Smooth muscle cell (in vitro differentiated cells): ENCODE measurements around the gene A3GALT2. TPM values are rescaled to one million over a fixed set of nuclear protein-coding genes. Genes with fewer than 3 reads are reported as not detected.

Source experiments
- DNase-seq: peaks from one replicate; lab custom pipeline; 2025; ENCODE audit not compliant: unreplicated experiment; lab: John Stamatoyannopoulos, UW
- H2AFZ ChIP-seq: fragments of 200-600 bp; sonication (generic); 2 replicates; pipeline ENCODE4 v1.6.0; 2016; ENCODE audit warnings: antibody characterized with exemption, low read depth, mild to moderate bottlenecking
- H3F3A ChIP-seq: fragments of 200-600 bp; sonication (generic); 2 replicates; pipeline ENCODE4 v1.6.0; 2017; ENCODE audit warnings: antibody characterized with exemption, low read depth
- H3K27ac ChIP-seq: fragments of 200-600 bp; sonication (generic); 2 replicates; pipeline ENCODE4 v1.5.1; 2016; ENCODE audit warnings: low read depth, mild to moderate bottlenecking
- H3K27me3 ChIP-seq: fragments of 200-600 bp; sonication (generic); 2 replicates; pipeline ENCODE4 v1.6.1; 2016; ENCODE audit warnings: low read depth, mild to moderate bottlenecking
- H3K36me3 ChIP-seq: fragments of 200-600 bp; sonication (generic); 2 replicates; pipeline ENCODE4 v1.5.1; 2016; ENCODE audit warnings: low read depth
- H3K4me1 ChIP-seq: fragments of 200-600 bp; sonication (generic); 2 replicates; pipeline ENCODE4 v1.5.1; 2016; ENCODE audit warnings: low read depth
- H3K4me2 ChIP-seq: fragments of 200-600 bp; sonication (generic); 2 replicates; pipeline ENCODE4 v1.6.0; 2016; ENCODE audit warnings: mild to moderate bottlenecking
- H3K4me3 ChIP-seq: fragments of 200-600 bp; sonication (generic); 2 replicates; pipeline ENCODE4 v1.5.1; 2016; ENCODE audit warnings: mild to moderate bottlenecking
- H3K79me2 ChIP-seq: fragments of 200-600 bp; sonication (generic); 2 replicates; pipeline ENCODE4 v1.6.0; 2016; ENCODE audit warnings: low read depth, mild to moderate bottlenecking
- H3K9ac ChIP-seq: fragments of 200-600 bp; sonication (generic); 2 replicates; pipeline ENCODE4 v1.6.0; 2016; ENCODE audit warnings: low read depth
- H3K9me3 ChIP-seq: fragments of 200-600 bp; sonication (generic); replicated peaks from 2 replicates; pipeline ENCODE4 v1.5.1; 2016; ENCODE audit warnings: low read depth
- H4K20me1 ChIP-seq: fragments of 200-600 bp; sonication (generic); 2 replicates; pipeline ENCODE4 v1.6.0; 2016; ENCODE audit warnings: low read depth
- WGBS: methylation state at CpG from one replicate; pipeline ENCODE4 v1.1.7; 2016; ENCODE audit warnings: low lambda C conversion rate; 5-methylcytosine and 5-hydroxymethylcytosine counted together
- polyA plus RNA-seq: library from polyadenylated mRNA; unstranded; fragments of >200 nt; fragmentation: Nextera tagmentation; extraction: Ambion mirVana; gene quantifications from 2 replicates; pipeline ENCODE4 v1.2.1, GENCODE V29; 2016
- total RNA-seq: library from RNA; depleted of rRNA; stranded (reverse); fragments of >200 nt; gene quantifications from 2 replicates; pipeline ENCODE4 v1.2.3, GENCODE V29; 2014
- TF ChIP-seq, protein P1 (sequence below): fragments of 200-600 bp; sonication (generic); IDR thresholded peaks from 2 replicates; pipeline ENCODE4 v1.5.1; 2017; ENCODE audit warnings: borderline replicate concordance, mild to moderate bottlenecking, antibody characterized with exemption; ENCODE audit not compliant: insufficient read depth, poor library complexity, severe bottlenecking

A3GALT2 gene
- total and polyA plus RNA-seq, 2 experiments from 2014 or later = not detected

DNA sequence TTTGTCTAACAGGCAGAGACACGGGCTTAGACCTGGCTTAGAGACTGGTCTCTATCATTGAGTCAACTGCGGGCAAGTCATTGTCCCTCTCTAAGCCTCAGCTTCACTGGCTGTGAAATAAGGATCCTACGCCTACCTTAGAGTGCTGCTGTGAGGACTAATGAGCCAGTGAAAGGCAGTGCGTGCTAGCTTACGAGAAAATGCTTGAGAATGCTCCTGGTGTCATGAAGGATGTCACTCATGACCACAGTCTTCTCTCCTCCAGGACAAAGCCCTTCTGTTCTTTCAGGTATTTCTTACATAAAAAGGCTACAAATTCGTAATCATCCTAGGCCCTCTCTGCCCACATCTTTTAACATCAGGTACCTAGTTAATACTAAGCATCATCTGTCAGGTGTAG is 16.5 kb upstream of the A3GALT2 start:
- no peak overlapping the region for H2AFZ ChIP-seq
- peak overlapping the region; percentile 97 for H3K27ac ChIP-seq
- 79% methylated on average over 6 of the region's 6 CpGs for WGBS
- TF ChIP-seq, protein P1, sequence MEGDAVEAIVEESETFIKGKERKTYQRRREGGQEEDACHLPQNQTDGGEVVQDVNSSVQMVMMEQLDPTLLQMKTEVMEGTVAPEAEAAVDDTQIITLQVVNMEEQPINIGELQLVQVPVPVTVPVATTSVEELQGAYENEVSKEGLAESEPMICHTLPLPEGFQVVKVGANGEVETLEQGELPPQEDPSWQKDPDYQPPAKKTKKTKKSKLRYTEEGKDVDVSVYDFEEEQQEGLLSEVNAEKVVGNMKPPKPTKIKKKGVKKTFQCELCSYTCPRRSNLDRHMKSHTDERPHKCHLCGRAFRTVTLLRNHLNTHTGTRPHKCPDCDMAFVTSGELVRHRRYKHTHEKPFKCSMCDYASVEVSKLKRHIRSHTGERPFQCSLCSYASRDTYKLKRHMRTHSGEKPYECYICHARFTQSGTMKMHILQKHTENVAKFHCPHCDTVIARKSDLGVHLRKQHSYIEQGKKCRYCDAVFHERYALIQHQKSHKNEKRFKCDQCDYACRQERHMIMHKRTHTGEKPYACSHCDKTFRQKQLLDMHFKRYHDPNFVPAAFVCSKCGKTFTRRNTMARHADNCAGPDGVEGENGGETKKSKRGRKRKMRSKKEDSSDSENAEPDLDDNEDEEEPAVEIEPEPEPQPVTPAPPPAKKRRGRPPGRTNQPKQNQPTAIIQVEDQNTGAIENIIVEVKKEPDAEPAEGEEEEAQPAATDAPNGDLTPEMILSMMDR = no peak
- H3K4me3 ChIP-seq = no peak overlapping the region
- H4K20me1 ChIP-seq = peaks cover 99% of the 10 kb centered on the region
- peaks cover 90% of the 10 kb centered on the region for H3K79me2 ChIP-seq
- H3K27me3 ChIP-seq = no peaks in the 10 kb centered on the region
- no peaks in the 10 kb centered on the region for H3K9me3 ChIP-seq
- H3F3A ChIP-seq = peaks cover 24% of the 10 kb centered on the region
- no peak overlapping the region for H3K9ac ChIP-seq
- H3K36me3 ChIP-seq = no peaks in the 10 kb centered on the region
- peak overlapping the region; percentile 77 for H3K4me2 ChIP-seq
- no peak for DNase-seq
- H3K4me1 ChIP-seq = peaks cover 69% of the 10 kb centered on the region

DNA sequence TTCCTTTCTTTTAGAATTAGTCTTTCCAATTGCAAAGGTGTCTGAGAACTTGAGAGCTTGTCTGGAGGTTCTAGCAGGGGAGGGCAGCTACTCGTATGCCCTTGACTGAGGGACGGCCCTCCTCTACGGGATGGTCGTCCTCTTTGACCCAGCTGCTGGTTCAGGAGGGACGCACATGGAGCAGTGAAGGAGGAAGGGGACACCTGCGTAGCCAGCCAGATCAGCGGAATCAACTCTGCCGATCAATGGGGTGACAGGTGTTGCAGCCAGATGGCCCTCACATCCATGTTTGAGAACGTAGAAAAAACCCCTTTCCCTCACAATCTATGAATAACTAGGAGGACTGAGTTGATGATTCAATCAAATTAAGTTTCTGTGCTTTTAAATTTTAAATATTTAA is 15.7 kb upstream of the A3GALT2 start:
- 85% methylated on average over 9 of the region's 9 CpGs for WGBS
- H3K9ac ChIP-seq = no peak overlapping the region
- H3K9me3 ChIP-seq = no peaks in the 10 kb centered on the region
- no peak for DNase-seq
- TF ChIP-seq, protein P1 = no peak
- H4K20me1 ChIP-seq = peaks cover 100% of the 10 kb centered on the region
- H3K4me2 ChIP-seq = peak overlapping the region; percentile 30
- peaks cover 86% of the 10 kb centered on the region for H3K79me2 ChIP-seq
- no peaks in the 10 kb centered on the region for H3K27me3 ChIP-seq
- H3K27ac ChIP-seq = peak overlapping the region; percentile 97
- H3K36me3 ChIP-seq = no peaks in the 10 kb centered on the region
- peaks cover 20% of the 10 kb centered on the region for H3F3A ChIP-seq
- no peak overlapping the region for H2AFZ ChIP-seq
- H3K4me3 ChIP-seq = no peak overlapping the region
- peaks cover 62% of the 10 kb centered on the region for H3K4me1 ChIP-seq

DNA sequence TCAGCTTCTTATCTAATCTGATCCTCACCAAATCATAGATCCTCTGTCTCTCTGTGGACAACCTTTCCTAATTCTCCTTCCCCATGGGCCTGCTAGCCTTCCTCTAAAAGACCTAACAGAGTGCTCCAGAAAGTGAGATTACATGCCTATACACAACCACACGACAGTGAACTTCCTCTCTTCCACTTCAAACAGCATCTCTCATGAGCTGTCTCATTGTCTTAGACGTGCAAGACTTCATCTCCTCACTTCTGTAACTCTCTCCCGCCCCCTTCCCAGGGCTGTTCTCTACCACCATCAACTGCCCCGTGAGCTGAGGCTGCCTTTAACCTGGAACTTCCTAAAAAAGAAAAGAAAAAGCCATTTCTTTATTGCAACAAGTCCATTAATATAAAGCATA is 14.1 kb upstream of the A3GALT2 start:
- H3K4me2 ChIP-seq = no peak overlapping the region
- no peak overlapping the region for H2AFZ ChIP-seq
- no peak for DNase-seq
- H3K9ac ChIP-seq = no peak overlapping the region
- no peaks in the 10 kb centered on the region for H3K36me3 ChIP-seq
- WGBS = 70% methylated on average over 4 of the region's 4 CpGs
- peaks cover 46% of the 10 kb centered on the region for H3K4me1 ChIP-seq
- H3K4me3 ChIP-seq = no peak overlapping the region
- H3F3A ChIP-seq = peaks cover 8% of the 10 kb centered on the region
- peak overlapping the region; percentile 97 for H3K27ac ChIP-seq
- TF ChIP-seq, protein P1 = no peak
- H4K20me1 ChIP-seq = peaks cover 100% of the 10 kb centered on the region
- H3K79me2 ChIP-seq = peaks cover 83% of the 10 kb centered on the region
- H3K9me3 ChIP-seq = no peaks in the 10 kb centered on the region
- no peaks in the 10 kb centered on the region for H3K27me3 ChIP-seq

DNA sequence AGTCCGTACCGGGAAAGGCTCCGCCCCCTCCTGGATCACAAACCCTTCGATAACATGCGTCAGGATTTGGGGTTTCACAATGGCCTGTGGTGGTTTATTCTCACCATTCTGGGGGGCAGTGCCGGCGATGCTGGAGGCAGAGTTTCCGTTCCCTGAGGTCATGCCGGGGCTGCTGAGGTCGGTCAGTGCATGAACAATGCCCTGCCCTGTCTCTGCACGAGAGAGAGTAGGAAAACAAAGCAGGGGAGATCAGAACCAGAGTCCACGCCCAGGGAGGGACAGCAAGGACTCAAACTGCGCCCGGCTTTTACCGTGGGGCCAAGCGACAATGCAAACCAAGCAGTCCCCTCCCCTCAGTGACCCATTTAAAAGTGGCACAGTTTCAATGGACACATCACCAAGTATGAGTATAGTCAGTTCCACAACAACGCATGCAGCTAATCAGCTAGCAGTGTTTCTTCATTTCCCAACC is 13.2 kb upstream of the A3GALT2 start:
- 90% methylated on average over 17 of the region's 17 CpGs for WGBS
- no peak overlapping the region for H3K4me3 ChIP-seq
- peaks cover 78% of the 10 kb centered on the region for H3K79me2 ChIP-seq
- no peaks in the 10 kb centered on the region for H3K27me3 ChIP-seq
- H3K4me2 ChIP-seq = no peak overlapping the region
- no peak overlapping the region for H3K9ac ChIP-seq
- no peak overlapping the region for H2AFZ ChIP-seq
- H3K9me3 ChIP-seq = no peaks in the 10 kb centered on the region
- H4K20me1 ChIP-seq = peaks cover 100% of the 10 kb centered on the region
- peaks cover 8% of the 10 kb centered on the region for H3F3A ChIP-seq
- DNase-seq = no peak
- no peak overlapping the region for H3K27ac ChIP-seq
- peaks cover 37% of the 10 kb centered on the region for H3K4me1 ChIP-seq
- TF ChIP-seq, protein P1 = no peak
- H3K36me3 ChIP-seq = peaks cover 4% of the 10 kb centered on the region
